Vagina (tissue), 2 donors: ENCODE data around the gene PCNA.

Experiments
- POLR2A ChIP-seq, 2 donors: fragments of 450-650 bp; IDR thresholded peaks; one replicate each; pipeline ENCODE4 v1.6.1; 2017; ENCODE audit warnings: antibody characterized with exemption in 2 of 2, mild to moderate bottlenecking in 2 of 2, moderate library complexity in 2 of 2
- POLR2AphosphoS5 ChIP-seq, 2 donors: sonication (generic); formaldehyde crosslinking; IDR thresholded peaks; one replicate each; pipeline ENCODE4 v1.9.0; 2017; ENCODE audit warnings: antibody characterized with exemption in 2 of 2, mild to moderate bottlenecking in 2 of 2, low read depth in 1 of 2; ENCODE audit not compliant: insufficient read depth in 1 of 2

DNA sequence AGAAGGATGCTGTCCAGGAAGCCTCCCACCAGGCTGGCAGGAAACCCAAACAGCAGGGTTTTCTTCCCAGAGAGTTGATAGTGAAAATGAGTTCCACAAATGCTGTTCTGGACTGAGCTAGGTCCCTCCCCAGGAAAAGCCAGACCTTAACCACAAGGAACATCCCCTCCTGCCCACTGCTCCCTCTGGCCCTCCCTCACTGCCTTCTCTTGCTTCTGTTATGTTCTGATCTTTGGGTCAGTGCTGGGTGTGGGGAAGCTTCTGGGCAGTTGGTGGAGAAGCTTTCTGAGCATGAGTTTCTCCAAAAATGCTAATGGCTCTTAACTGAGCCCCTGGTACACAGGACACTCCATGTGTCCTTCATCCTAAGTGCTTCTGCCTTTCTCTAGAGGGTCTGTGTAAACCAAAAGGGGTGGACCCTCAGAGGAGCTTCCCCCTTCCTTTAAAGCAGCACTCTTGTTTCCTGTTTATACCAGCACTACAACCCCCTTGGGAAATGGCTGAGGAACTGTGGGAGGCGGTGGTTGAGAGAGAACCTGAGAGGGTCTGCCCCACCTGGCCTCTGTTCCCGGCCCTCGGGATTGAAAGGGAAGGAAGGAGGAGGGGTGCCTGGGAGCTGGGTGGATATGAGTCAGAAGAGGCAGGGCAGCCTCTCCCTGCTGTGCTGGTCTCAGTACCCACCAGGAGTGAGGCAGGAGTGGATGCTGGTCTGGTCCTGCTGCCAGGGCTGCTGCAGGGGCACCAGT is 49.1 kb upstream of the PCNA start:
- no peak for TF ChIP-seq POLR2AphosphoS5 (IDR thresholded peaks at IDR 0.05; ENCODE audit: insufficient read depth in 1 of 2, low read depth in 1 of 2)
- no peak for TF ChIP-seq POLR2A (IDR thresholded peaks at IDR 0.05)
